Thyroid gland (tissue), 4 donors: ENCODE data around the gene APOL4. TPM values are rescaled to one million over a fixed set of nuclear protein-coding genes. Genes with fewer than 3 reads are reported as not detected.

Experiments
- DNase-seq, 2 donors: peaks; one replicate each; pipeline ENCODE4 v3.0.0-alpha.2; 2019
- H3K27ac ChIP-seq, 3 donors: fragments of 200-600 bp; sonication (generic); 1 replicate in 2 of 3; 2 replicates in 1 of 3; pipeline ENCODE4 v1.5.1; 2016 to 2019; ENCODE audit warnings: mild to moderate bottlenecking in 1 of 3, moderate library complexity in 1 of 3
- H3K27me3 ChIP-seq: fragments of 200-600 bp; sonication (generic); one replicate; pipeline ENCODE4 v1.5.1; 2019
- H3K36me3 ChIP-seq, 2 donors: fragments of 200-600 bp; sonication (generic); one replicate each; pipeline ENCODE4 v1.5.1; 2016 to 2019
- H3K4me1 ChIP-seq, 2 donors: fragments of 200-600 bp; sonication (generic); one replicate each; pipeline ENCODE4 v1.5.1; 2017 to 2019
- H3K4me3 ChIP-seq, 3 donors: fragments of 200-600 bp; sonication (generic); replicated peaks in 1 of 3; 1 replicate in 2 of 3; 2 replicates in 1 of 3; pipeline ENCODE4 v1.5.1; 2016; ENCODE audit warnings: mild to moderate bottlenecking in 1 of 3
- H3K9me3 ChIP-seq: fragments of 200-600 bp; sonication (generic); one replicate; pipeline ENCODE4 v1.5.1; 2017
- CTCF ChIP-seq, 6 experiments: fragments of 200-600 bp in 3 of 6; fragments of 450-650 bp in 3 of 6; sonication (generic) in 3 of 6; IDR thresholded peaks; one replicate each; pipeline ENCODE4 v1.5.1; 2016 to 2019; ENCODE audit warnings: antibody characterized with exemption in 6 of 6, mild to moderate bottlenecking in 2 of 6, inconsistent platforms in 1 of 6, moderate library complexity in 1 of 6
- POLR2A ChIP-seq, 2 donors: fragments of 450-650 bp; IDR thresholded peaks; one replicate each; pipeline ENCODE4 v1.6.1; 2017; ENCODE audit warnings: antibody characterized with exemption in 2 of 2, mild to moderate bottlenecking in 2 of 2, moderate library complexity in 1 of 2
- WGBS, 2 donors: methylation state at CpG; one replicate each; pipeline ENCODE4 v1.1.5; 2017; 5-methylcytosine and 5-hydroxymethylcytosine counted together
- intact Hi-C: fragments of 100-400 bp; cut with DNase I; formaldehyde crosslinking; loops from one replicate; pipeline ENCODE4 v1.15.1; 2023
- total RNA-seq, 4 donors: library from RNA; depleted of rRNA; stranded (reverse); fragments of >200 nt; gene quantifications; one replicate each; pipeline ENCODE4 v1.2.3, GENCODE V29; 2016

The APOL4 gene
- total RNA-seq, 4 donors from 2014 or later, result 5.8 to 16.1 (median 7.5) TPM; not detected in 1

- Histone ChIP-seq H3K4me3 (no peak overlapping the region), H3K9me3 (no peaks in the 10 kb centered on the region), H3K27me3 (no peaks in the 10 kb centered on the region), H3K4me1 (peaks cover 21 to 44% of the 10 kb centered on the region in 2 donors), H3K36me3 (peaks cover 0 to 6% of the 10 kb centered on the region in 2 donors), H3K27ac (peak overlapping the region in 2 of 3 donors; percentile 61 to 66)
- DNase-seq, result no peak
- intact Hi-C loops, result loop anchor here (5.0 kb wide), 1 partner anchor 33 kb away; no protein-coding TSS in a partner anchor
- WGBS, 2 donors, result 86 to 91% methylated on average over 4 of the region's 4 CpGs
- no peak for TF ChIP-seq POLR2A (IDR thresholded peaks at IDR 0.05)
- TF ChIP-seq CTCF (IDR thresholded peaks at IDR 0.05), result no peak
Measured at GRCh38 chr22:36149441-36149840, 52.2 kb downstream of the APOL4 start.

GRCh38 chr22:36148411-36148810 lies 53.2 kb downstream of the APOL4 start:
- peaks cover 19 to 40% of the 10 kb centered on the region in 2 donors for H3K4me1 ChIP-seq
- TF ChIP-seq CTCF (IDR thresholded peaks at IDR 0.05) (no peak), POLR2A (IDR thresholded peaks at IDR 0.05) (no peak)
- 92 to 93% methylated on average over 8 of the region's 8 CpGs for WGBS, 2 donors
- no peaks in the 10 kb centered on the region for H3K27me3 ChIP-seq
- peak overlapping the region in 2 of 3 donors; percentile 19 to 61 for H3K27ac ChIP-seq
- no peak for DNase-seq
- H3K9me3 ChIP-seq, result no peaks in the 10 kb centered on the region
- H3K36me3 ChIP-seq, result peaks cover 0 to 6% of the 10 kb centered on the region in 2 donors
- intact Hi-C loops, result loop anchor here (5.0 kb wide), 1 partner anchor 34 kb away; no protein-coding TSS in a partner anchor
- H3K4me3 ChIP-seq, result no peak overlapping the region

GRCh38 chr22:36147196-36147791 lies 54.3 kb downstream of the APOL4 start:
- WGBS, 2 donors, result 78 to 91% methylated on average over 6 to 8 of the region's 8 CpGs
- Histone ChIP-seq H3K4me3 (no peak overlapping the region), H3K36me3 (peaks cover 0 to 6% of the 10 kb centered on the region in 2 donors), H3K27ac (peak overlapping the region; percentile 19 to 61 (median 44)), H3K27me3 (no peaks in the 10 kb centered on the region), H3K9me3 (no peaks in the 10 kb centered on the region), H3K4me1 (peaks cover 19 to 44% of the 10 kb centered on the region in 2 donors)
- TF ChIP-seq CTCF (IDR thresholded peaks at IDR 0.05), result no peak
- no peak for TF ChIP-seq POLR2A (IDR thresholded peaks at IDR 0.05)
- no peak for DNase-seq
- intact Hi-C loops, result loop anchor here (5.0 kb wide), 1 partner anchor 35 kb away; no protein-coding TSS in a partner anchor

GRCh38 chr22:36145881-36146280 lies 55.7 kb downstream of the APOL4 start:
- Histone ChIP-seq H3K4me1 (peaks cover 18 to 44% of the 10 kb centered on the region in 2 donors), H3K27me3 (no peaks in the 10 kb centered on the region), H3K36me3 (peaks cover 0 to 6% of the 10 kb centered on the region in 2 donors), H3K9me3 (no peaks in the 10 kb centered on the region), H3K27ac (no peak overlapping the region), H3K4me3 (no peak overlapping the region)
- TF ChIP-seq CTCF (IDR thresholded peaks at IDR 0.05) (no peak), POLR2A (IDR thresholded peaks at IDR 0.05) (no peak)
- no peak for DNase-seq
- 75 to 77% methylated on average over 4 of the region's 4 CpGs for WGBS, 2 donors
- intact Hi-C loops, result loop anchor here (5.0 kb wide), 1 partner anchor 36 kb away; no protein-coding TSS in a partner anchor

GRCh38 chr22:36144886-36145541 lies 56.6 kb downstream of the APOL4 start:
- Histone ChIP-seq H3K4me3 (no peak overlapping the region), H3K9me3 (no peaks in the 10 kb centered on the region), H3K27ac (no peak overlapping the region), H3K4me1 (peaks cover 13 to 39% of the 10 kb centered on the region in 2 donors), H3K36me3 (peaks cover 0 to 6% of the 10 kb centered on the region in 2 donors), H3K27me3 (no peaks in the 10 kb centered on the region)
- intact Hi-C loops, result loop anchor here (5.0 kb wide), 1 partner anchor 37 kb away; no protein-coding TSS in a partner anchor
- WGBS, 2 donors, result 49 to 59% methylated on average over 12 of the region's 12 CpGs
- peak; percentile 65 to 70 for DNase-seq
- TF ChIP-seq POLR2A (IDR thresholded peaks at IDR 0.05), result no peak
- TF ChIP-seq CTCF (IDR thresholded peaks at IDR 0.05), result peak; percentile 47 to 83 (median 62)
